Neuronal stem cell (in vitro differentiated cells): Measurements from ENCODE around the gene FARS2.

ENCODE experiments used
- DNase-seq: peaks from one replicate; pipeline ENCODE4 v3.0.0-alpha.2; 2013; ENCODE audit warnings: low spot score
- H2AFZ ChIP-seq: one replicate; pipeline ENCODE4 v1.6.1; 2013; ENCODE audit warnings: mild to moderate bottlenecking, low read length, inconsistent platforms
- H2AK5ac ChIP-seq: 2 replicates; pipeline ENCODE4 v1.6.1; 2013; ENCODE audit warnings: low read depth, mild to moderate bottlenecking, inconsistent platforms, low read length, moderate library complexity, mixed read lengths
- H2BK120ac ChIP-seq: 2 replicates; pipeline ENCODE4 v1.6.1; 2013; ENCODE audit warnings: low read depth, mild to moderate bottlenecking, inconsistent platforms, low read length, moderate library complexity, mixed read lengths
- H2BK12ac ChIP-seq: one replicate; pipeline ENCODE4 v1.6.1; 2013; ENCODE audit warnings: low read length, inconsistent platforms
- H2BK15ac ChIP-seq: 2 replicates; pipeline ENCODE4 v1.6.1; 2013; ENCODE audit warnings: mild to moderate bottlenecking, low read length, inconsistent platforms, mixed read lengths
- H2BK5ac ChIP-seq: one replicate; pipeline ENCODE4 v1.6.1; 2013; ENCODE audit warnings: inconsistent platforms, mild to moderate bottlenecking, low read length, moderate library complexity
- H3K14ac ChIP-seq: one replicate; pipeline ENCODE4 v1.6.1; 2013; ENCODE audit warnings: low read length, inconsistent platforms
- H3K18ac ChIP-seq: 2 replicates; pipeline ENCODE4 v1.6.1; 2013; ENCODE audit warnings: low read length, inconsistent platforms
- H3K23ac ChIP-seq: 2 replicates; pipeline ENCODE4 v1.6.1; 2013; ENCODE audit warnings: low read depth, mild to moderate bottlenecking, mixed read lengths, low read length, inconsistent platforms; ENCODE audit not compliant: poor library complexity
- H3K27ac ChIP-seq: replicated peaks from 3 replicates; pipeline ENCODE4 v1.5.1; 2013; ENCODE audit warnings: low read length, inconsistent platforms
- H3K27me3 ChIP-seq, 3 experiments: 2 replicates each; pipeline ENCODE4 v1.6.1; 2013; ENCODE audit warnings: low read length in 3 of 3, mild to moderate bottlenecking in 2 of 3, inconsistent platforms in 1 of 3, low read depth in 1 of 3, mixed read lengths in 1 of 3, moderate library complexity in 1 of 3; ENCODE audit not compliant: control insufficient read depth in 3 of 3, insufficient read depth in 3 of 3
- H3K36me3 ChIP-seq, 2 donors: replicated peaks in 1 of 2; 2 replicates each; pipeline ENCODE4 v1.6.1; 2013; ENCODE audit warnings: low read length in 2 of 2; ENCODE audit not compliant: control insufficient read depth in 2 of 2, insufficient read depth in 2 of 2
- H3K4ac ChIP-seq: 2 replicates; pipeline ENCODE4 v1.6.1; 2013; ENCODE audit warnings: inconsistent platforms, mild to moderate bottlenecking, low read length, moderate library complexity
- H3K4me1 ChIP-seq, 2 donors: 1 replicate in 1 of 2; 2 replicates in 1 of 2; pipeline ENCODE4 v1.6.1; 2013; ENCODE audit warnings: low read length in 2 of 2, low read depth in 1 of 2; ENCODE audit not compliant: control insufficient read depth in 2 of 2, insufficient read depth in 1 of 2
- H3K4me2 ChIP-seq: one replicate; pipeline ENCODE4 v1.6.1; 2013; ENCODE audit warnings: mild to moderate bottlenecking, low read length, inconsistent platforms; ENCODE audit not compliant: insufficient read depth, poor library complexity, severe bottlenecking
- H3K4me3 ChIP-seq, 2 donors: 2 replicates each; pipeline ENCODE4 v1.5.1; 2013; ENCODE audit warnings: low read length in 2 of 2, mild to moderate bottlenecking in 2 of 2, inconsistent platforms in 1 of 2, moderate library complexity in 1 of 2
- H3K79me1 ChIP-seq: one replicate; pipeline ENCODE4 v1.6.1; 2013; ENCODE audit warnings: low read depth, mild to moderate bottlenecking, inconsistent platforms, low read length, moderate library complexity
- H3K9ac ChIP-seq: one replicate; pipeline ENCODE4 v1.6.1; 2013; ENCODE audit warnings: mild to moderate bottlenecking, low read depth, low read length, inconsistent platforms; ENCODE audit not compliant: poor library complexity
- H3K9me3 ChIP-seq, 2 donors: replicated peaks in 1 of 2; 2 replicates each; pipeline versions ENCODE3 to v1.6.1; 2013; ENCODE audit warnings: low read length in 2 of 2, mild to moderate bottlenecking in 2 of 2, inconsistent platforms in 1 of 2, low read depth in 1 of 2, mixed read lengths in 1 of 2, moderate library complexity in 1 of 2; ENCODE audit not compliant: control insufficient read depth in 2 of 2, insufficient read depth in 1 of 2
- H4K8ac ChIP-seq: one replicate; pipeline ENCODE4 v1.6.1; 2013; ENCODE audit warnings: low read depth, mild to moderate bottlenecking, inconsistent platforms, low read length, moderate library complexity
- H4K91ac ChIP-seq: one replicate; pipeline ENCODE4 v1.6.1; 2013; ENCODE audit warnings: low read length, low read depth, mild to moderate bottlenecking, inconsistent platforms; ENCODE audit not compliant: poor library complexity
- WGBS, 2 donors: extraction: QIAGEN DNeasy Blood & Tissue Kit; methylation state at CpG; one replicate each; pipeline ENCODE4 v1.1.7; 2013; ENCODE audit warnings: missing lambda C conversion rate in 2 of 2, mixed read lengths in 1 of 2; ENCODE audit not compliant: insufficient read length in 2 of 2, insufficient replicate concordance in 1 of 2; ENCODE audit errors: extremely low coverage in 2 of 2; 5-methylcytosine and 5-hydroxymethylcytosine counted together

The FARS2 gene

DNA sequence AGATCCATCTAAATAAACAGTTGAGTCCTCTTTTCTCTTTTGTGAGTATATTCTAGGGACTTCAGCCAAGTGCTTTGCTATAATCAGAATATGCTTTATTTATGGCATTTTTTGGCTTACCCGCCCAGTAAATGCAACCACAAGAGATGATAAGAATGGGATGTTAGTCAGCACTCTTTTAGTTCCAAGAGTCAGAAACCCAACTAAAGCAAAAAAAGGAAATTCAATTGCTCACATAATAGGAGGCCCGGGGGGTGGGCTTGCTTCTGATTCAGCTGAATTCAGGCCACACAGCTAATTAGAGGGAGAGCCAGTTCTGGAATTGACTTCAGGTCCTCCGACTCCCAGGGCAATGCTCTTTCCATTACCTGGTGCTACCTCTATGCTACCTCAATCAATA, 250.6 kb downstream of the FARS2 start:
- no peak overlapping the region for H4K8ac ChIP-seq
- no peaks in the 10 kb centered on the region for H3K36me3 ChIP-seq
- H3K23ac ChIP-seq: no peak overlapping the region
- no peaks in the 10 kb centered on the region for H3K27me3 ChIP-seq
- H3K79me1 ChIP-seq: no peaks in the 10 kb centered on the region
- H3K4me2 ChIP-seq: no peak overlapping the region
- WGBS, 2 donors: no CpG with 5 or more reads among the region's 3 CpGs
- H2BK12ac ChIP-seq: no peak overlapping the region
- no peak overlapping the region for H2BK15ac ChIP-seq
- no peak overlapping the region for H2AFZ ChIP-seq
- H3K18ac ChIP-seq: no peak overlapping the region
- H3K14ac ChIP-seq: no peak overlapping the region
- H2BK120ac ChIP-seq: no peak overlapping the region
- peaks cover 5 to 13% of the 10 kb centered on the region in 2 donors for H3K4me1 ChIP-seq
- DNase-seq: no peak
- no peak overlapping the region for H2BK5ac ChIP-seq
- H2AK5ac ChIP-seq: no peak overlapping the region
- H3K27ac ChIP-seq: no peak overlapping the region
- no peak overlapping the region for H4K91ac ChIP-seq
- no peak overlapping the region for H3K4me3 ChIP-seq
- no peak overlapping the region for H3K9ac ChIP-seq
- no peaks in the 10 kb centered on the region for H3K9me3 ChIP-seq
- no peak overlapping the region for H3K4ac ChIP-seq

DNA sequence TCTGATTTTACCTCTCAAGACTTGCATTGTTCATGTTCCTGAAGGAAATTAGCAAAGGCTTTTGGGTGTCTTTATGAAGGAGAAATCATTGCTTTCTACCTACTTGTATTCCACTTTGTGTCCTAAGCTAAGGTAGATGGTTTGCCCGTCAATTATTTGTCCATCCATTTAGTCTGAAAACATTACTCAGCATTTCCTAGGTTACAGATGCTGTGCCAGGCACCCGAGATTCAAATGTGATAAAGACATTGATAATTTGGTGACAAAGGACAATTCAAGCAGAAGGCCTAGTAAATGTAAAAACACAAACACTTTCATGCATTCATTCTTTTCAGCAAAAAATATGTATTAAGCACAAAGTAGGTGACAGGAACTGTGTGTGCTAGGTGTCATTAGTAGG, 251.1 kb downstream of the FARS2 start:
- Histone ChIP-seq H3K4ac (no peak overlapping the region), H2BK5ac (no peak overlapping the region), H2BK120ac (no peak overlapping the region), H3K14ac (no peak overlapping the region), H2BK12ac (no peak overlapping the region), H3K27ac (no peak overlapping the region), H3K4me1 (peaks cover 5 to 13% of the 10 kb centered on the region in 2 donors), H3K18ac (no peak overlapping the region), H2BK15ac (no peak overlapping the region), H3K9me3 (no peaks in the 10 kb centered on the region), H4K91ac (no peak overlapping the region), H3K4me3 (no peak overlapping the region), H3K9ac (no peak overlapping the region), H3K4me2 (no peak overlapping the region), H3K79me1 (no peaks in the 10 kb centered on the region), H4K8ac (no peak overlapping the region), H2AK5ac (no peak overlapping the region), H3K27me3 (no peaks in the 10 kb centered on the region), H2AFZ (no peak overlapping the region), H3K36me3 (no peaks in the 10 kb centered on the region), H3K23ac (no peak overlapping the region)
- no peak for DNase-seq
- WGBS, 2 donors: no CpG with 5 or more reads among the region's 2 CpGs

DNA sequence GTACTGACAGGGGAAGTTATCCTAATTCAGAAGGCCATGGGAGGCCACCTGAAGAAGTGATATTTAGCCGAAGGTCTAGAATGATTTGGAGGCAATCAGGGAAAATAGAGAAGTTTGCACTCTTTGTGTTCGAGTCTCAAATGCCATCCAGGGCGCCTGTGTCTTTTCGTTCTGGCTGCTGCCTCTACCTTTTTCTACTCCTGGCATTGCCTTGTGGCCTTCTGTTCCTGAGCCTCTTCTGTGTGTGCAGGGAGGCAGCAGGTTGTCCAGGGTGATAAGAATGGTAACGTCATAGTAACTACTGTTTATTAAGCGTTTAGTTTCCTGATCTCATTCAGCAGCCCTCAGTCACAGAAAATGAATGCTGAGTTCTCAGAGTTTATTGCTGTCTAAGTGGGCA, 252.1 kb downstream of the FARS2 start:
- no peaks in the 10 kb centered on the region for H3K79me1 ChIP-seq
- no peak overlapping the region for H2BK15ac ChIP-seq
- H3K4me1 ChIP-seq: peaks cover 5 to 13% of the 10 kb centered on the region in 2 donors
- H3K9ac ChIP-seq: no peak overlapping the region
- H3K14ac ChIP-seq: no peak overlapping the region
- H2AFZ ChIP-seq: no peak overlapping the region
- H4K91ac ChIP-seq: no peak overlapping the region
- no peak overlapping the region for H3K4me2 ChIP-seq
- no peaks in the 10 kb centered on the region for H3K27me3 ChIP-seq
- H3K36me3 ChIP-seq: no peaks in the 10 kb centered on the region
- H3K27ac ChIP-seq: no peak overlapping the region
- H2BK120ac ChIP-seq: no peak overlapping the region
- no peak overlapping the region for H3K4me3 ChIP-seq
- no peak overlapping the region for H2BK5ac ChIP-seq
- H2AK5ac ChIP-seq: no peak overlapping the region
- no peak overlapping the region for H4K8ac ChIP-seq
- H3K4ac ChIP-seq: no peak overlapping the region
- H3K18ac ChIP-seq: no peak overlapping the region
- no peaks in the 10 kb centered on the region for H3K9me3 ChIP-seq
- WGBS, 2 donors: no CpG with 5 or more reads among the region's 6 CpGs
- H2BK12ac ChIP-seq: no peak overlapping the region
- no peak overlapping the region for H3K23ac ChIP-seq
- no peak for DNase-seq

DNA sequence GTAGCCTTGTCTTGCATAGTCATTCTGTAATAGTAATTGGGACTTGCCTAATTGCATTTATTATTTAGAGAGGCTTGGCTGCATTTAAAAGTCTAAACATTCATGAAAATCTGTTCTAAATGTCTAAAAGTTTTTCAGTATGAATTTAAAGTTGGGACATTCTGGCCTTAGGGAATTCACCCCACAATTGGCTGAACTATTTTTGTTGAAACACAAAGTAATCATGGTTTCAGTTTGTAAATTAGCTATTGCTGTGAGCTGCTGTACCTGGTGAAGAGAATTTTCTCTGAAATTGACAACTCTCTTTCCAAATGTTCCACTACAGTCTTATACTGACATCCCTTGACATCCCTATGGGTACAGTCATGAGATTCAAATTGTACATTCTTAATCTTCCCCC, 253.0 kb downstream of the FARS2 start:
- Histone ChIP-seq H3K27me3 (no peaks in the 10 kb centered on the region), H2BK120ac (no peak overlapping the region), H3K23ac (no peak overlapping the region), H4K91ac (no peak overlapping the region), H2AK5ac (no peak overlapping the region), H3K9ac (no peak overlapping the region), H3K36me3 (no peaks in the 10 kb centered on the region), H4K8ac (no peak overlapping the region), H2BK5ac (no peak overlapping the region), H3K27ac (no peak overlapping the region), H2AFZ (no peak overlapping the region), H3K18ac (no peak overlapping the region), H2BK15ac (no peak overlapping the region), H3K4me1 (peaks cover 5 to 13% of the 10 kb centered on the region in 2 donors), H3K14ac (no peak overlapping the region), H3K9me3 (no peaks in the 10 kb centered on the region), H3K4me3 (no peak overlapping the region), H3K79me1 (no peaks in the 10 kb centered on the region), H3K4me2 (no peak overlapping the region), H2BK12ac (no peak overlapping the region), H3K4ac (no peak overlapping the region)
- no peak for DNase-seq
